CD4-positive, alpha-beta T cell treated with Interleukin-21 for 1 hour (primary cell): ENCODE measurements around the gene HPGDS.
"Not testable (repeated sequence)": the region's sequence is repeated elsewhere in the genome, so short reads cannot be mapped to it uniquely, and the experiment has no call there.

Source experiments
- DNase-seq: peaks from one replicate; pipeline ENCODE4 v3.0.0-alpha.2; 2020

The HPGDS gene

DNA sequence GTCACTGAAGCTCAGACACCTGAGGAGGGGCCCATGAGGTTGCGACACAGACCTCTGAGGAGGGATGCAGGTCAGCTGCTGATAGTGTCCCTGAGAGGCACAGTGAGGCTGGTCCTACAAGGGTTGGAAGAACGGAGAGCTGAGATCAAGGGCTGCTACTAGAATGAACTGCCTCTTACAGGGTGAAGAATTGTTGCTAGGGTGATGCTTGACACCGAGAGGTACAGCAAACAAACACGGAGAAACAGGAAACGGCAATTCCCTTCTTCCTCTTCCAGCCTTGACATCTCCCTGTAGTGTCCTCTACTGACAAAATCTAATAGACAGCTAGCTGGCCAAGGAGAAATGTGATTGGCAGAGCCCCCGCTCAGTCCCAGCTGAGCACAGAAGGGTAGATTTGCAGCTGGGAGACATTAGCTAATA is 11.8 kb upstream of the HPGDS start:
- no peak for DNase-seq

- no peak for DNase-seq
These were observed 10.4 kb upstream of the HPGDS start for GRCh38 chr4:94352996-94353395.

GRCh38 chr4:94352163-94352562 is 9.5 kb upstream of the HPGDS start:
- DNase-seq = no peak

DNA sequence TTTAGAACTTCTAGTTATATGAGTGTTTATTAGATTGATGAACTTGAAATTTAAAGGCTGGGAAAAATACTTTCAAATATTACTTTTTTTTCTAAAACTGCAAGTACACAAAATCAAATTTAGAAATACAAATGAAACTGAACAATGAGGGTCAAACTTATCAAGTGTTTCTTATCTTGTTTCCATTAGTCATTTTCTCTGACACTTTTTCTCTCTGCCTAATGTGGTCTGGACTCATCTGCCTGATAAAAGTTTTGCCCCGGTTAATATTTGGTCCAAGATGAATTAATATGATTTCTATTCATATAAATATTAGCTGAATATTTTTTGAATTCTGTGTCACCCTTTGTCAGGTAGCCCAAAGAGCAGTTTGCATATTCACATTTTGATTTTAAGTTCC is 8.7 kb upstream of the HPGDS start:
- DNase-seq = no peak

- DNase-seq = no peak
These were observed 7.5 kb upstream of the HPGDS start for GRCh38 chr4:94350095-94350494.

DNA sequence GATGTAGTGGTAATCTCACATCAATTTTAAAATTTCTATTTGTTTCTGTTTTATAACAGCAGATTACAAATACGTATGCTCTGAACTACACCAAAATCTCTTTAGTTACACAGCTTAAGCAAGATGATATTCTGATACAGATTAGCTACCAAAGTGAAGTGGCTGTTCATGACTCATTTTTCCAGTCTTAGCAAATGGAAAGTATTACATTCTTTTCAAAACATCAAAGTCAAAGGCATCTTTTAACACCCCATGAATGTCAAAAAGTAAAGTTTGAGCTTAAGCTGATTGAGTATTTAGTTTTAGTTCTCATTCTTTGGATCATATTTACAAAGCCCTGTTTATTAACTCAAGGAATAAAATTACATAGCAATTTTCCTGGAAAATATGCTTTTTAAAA is 6.6 kb upstream of the HPGDS start:
- no peak for DNase-seq

- DNase-seq = no peak
These were observed 6.0 kb upstream of the HPGDS start for GRCh38 chr4:94348666-94349065.

- DNase-seq = no peak
These were observed 3.9 kb upstream of the HPGDS start for GRCh38 chr4:94346541-94346940.

DNA sequence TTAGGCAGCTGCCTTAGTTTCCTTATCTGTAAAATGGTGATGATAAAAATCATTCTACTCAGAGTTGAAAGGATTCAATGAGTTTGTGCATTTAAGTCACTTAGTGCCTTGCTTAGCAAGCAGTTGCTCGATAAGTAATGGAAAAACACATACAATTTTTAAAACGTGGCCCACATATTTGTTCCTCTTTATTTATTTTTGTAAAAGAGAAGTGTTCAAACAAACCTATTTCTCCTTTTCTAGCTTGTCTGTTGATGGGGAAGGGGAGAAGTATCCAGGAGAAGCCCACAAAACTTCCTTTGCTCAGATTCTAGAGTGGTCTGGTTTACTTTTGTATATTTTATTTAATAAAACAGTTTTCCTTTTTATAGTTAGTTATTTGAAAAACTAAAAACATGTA is 3.3 kb upstream of the HPGDS start:
- no peak for DNase-seq

DNA sequence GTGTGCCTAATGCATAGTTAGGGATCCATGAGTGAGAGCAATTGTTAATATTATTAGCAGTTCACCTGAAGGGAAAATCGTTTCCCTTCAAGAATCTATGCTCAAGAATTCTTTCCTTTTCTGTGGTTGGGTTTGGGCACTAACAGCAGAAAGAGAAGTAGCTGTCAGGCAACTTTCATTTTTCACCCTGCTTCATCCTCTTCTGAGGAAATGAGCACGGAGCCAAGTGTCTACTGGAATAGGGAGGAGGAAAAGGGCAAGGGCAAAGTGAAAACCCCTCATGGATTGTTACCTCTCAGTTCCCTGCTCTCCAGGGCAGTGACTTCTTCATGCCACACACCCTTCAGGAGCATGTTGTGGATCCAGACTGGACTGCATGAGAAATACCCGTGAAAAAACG is 2.6 kb upstream of the HPGDS start:
- DNase-seq = no peak

DNA sequence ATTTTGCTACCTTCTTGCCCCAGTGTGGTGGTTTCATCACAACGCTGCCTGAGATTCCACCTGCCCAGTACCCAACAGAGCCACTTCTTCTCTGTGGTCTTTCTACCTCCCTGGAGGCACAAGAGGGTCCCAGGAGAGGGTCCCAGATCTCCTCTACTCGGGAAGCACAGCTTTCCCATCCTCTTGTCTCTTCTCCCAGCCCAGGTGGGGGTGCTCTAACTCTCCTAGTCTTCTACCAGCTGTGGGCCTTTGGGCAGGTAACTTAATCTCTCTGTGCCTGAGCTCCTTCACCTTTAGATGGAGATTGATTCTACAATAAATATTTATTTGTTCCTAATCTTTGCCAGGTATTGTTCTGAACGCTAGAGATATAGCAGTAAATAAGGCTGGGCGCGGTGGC is 1.8 kb upstream of the HPGDS start:
- DNase-seq = no peak

- DNase-seq = no peak
These were observed 910 bp downstream of the HPGDS start for GRCh38 chr4:94341481-94342370.

DNA sequence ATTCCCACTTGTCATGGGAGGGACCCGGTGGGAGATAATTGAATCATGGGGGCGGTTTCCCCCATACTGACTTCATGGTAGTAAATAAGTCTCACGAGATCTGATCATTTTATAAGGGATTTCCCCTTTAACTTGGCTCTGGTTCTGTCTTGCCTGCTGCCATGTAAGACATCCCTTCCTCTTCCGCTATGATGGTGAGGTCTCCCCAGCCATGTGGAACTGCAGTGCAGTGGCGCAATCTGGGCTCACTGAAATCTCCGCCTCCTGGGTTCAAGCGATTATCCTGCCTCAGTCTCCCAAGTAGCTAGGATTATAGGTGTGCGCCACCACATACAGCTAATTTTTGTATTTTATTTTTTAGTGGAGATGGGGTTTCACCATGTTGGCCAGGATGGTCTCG is 2.9 kb downstream of the HPGDS start:
- DNase-seq = peak; percentile 29

GRCh38 chr4:94338681-94339351 is 3.8 kb downstream of the HPGDS start:
- peak; percentile 6 for DNase-seq

GRCh38 chr4:94336791-94337190 is 5.8 kb downstream of the HPGDS start:
- DNase-seq = not testable (repeated sequence)

- DNase-seq = no peak
These were observed 6.3 kb downstream of the HPGDS start for GRCh38 chr4:94336303-94336702.

DNA sequence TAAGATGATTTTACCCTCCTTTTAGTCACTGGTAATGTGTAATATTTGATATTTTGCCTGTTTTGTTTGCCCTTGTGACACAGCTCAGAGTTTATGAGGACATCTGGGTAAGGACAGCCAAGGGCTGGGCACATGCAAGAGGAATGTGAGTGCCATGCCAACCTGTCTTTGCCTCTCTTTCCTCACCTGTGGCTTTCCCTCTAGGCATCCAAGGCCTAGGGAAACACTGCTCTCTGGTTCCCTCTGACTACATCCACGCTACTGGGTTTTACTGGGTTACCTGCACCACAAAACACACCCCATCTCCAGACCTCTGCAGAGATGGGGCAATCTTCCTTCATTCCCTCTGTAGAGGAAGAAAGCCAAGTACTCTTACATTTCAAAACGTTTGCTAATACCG is 7.7 kb downstream of the HPGDS start:
- no peak for DNase-seq

DNA sequence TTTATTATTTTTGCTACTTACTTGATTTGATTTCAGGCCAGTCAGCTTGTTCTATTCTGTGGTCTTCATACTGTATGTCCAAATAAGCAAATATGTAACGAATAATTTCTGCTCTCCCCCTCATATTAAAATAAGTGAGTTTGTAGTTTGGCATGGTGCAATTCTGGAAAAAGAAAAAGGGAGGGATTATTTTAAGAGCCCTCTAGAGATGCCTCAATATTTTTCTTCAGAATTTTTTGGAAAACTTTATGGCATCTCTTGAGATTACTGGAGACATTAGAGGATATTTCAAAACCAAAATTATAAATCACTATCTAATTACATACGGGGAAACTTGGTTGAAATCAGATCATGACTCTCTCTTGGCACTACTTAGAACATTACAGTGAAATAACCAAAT is 8.2 kb downstream of the HPGDS start:
- DNase-seq = no peak

GRCh38 chr4:94333866-94334265 is 8.8 kb downstream of the HPGDS start:
- no peak for DNase-seq

GRCh38 chr4:94332983-94333590 is 9.5 kb downstream of the HPGDS start:
- DNase-seq = no peak

DNA sequence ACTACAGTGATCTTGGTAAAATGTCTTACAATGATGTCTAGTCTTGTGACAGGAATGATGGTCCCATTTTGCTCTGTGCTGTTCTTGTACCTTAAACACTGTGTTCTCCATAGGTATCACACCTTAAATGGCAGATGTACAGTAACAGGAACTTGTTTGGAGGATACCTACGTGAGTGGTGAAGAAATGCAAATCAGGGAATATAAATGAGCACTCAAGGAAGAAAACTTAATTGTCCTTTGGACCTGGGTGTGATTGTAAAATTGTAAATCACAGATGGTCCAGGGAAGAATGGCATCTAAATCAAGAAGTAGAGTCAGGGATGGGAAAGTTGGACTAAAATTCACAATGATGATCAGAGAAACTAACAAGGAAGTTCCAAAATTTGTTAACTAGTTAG is 12.7 kb downstream of the HPGDS start:
- no peak for DNase-seq

DNA sequence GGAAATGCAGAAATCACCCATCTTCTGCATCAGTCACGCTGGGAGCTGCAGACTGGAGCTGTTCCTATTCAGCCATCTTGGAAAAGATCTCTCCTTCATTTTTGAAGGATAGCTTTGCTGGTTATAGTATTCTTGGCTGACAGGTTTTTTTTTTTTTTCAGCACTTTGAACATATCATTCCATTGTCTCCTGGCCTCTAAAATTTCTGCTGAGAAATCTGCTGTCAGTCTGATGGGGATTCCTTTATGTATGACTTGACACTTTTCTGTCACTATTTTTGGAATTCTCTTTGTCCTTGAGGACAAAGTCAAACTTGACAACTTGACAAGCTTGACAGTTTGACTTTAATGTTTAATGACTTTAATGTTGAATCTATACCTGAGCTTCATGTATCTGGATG is 16.8 kb downstream of the HPGDS start:
- no peak for DNase-seq

DNA sequence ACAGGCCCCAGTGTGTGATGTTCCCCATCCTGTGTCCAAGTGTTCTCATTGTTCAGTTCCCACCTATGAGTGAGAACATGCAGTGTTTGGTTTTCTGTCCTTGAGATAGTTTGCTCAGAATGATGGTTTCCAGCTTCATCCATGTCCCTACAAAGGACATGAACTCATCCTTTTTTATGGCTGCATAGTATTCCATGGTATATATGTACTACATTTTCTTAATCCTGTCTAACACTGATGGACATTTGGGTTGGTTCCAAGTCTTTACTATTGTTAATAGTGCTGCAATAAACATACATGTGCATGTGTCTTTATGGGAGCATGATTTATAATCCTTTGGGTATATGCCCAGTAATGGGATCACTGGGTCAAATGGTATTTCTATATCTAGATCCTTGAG is 22.7 kb downstream of the HPGDS start:
- not testable (repeated sequence) for DNase-seq

- DNase-seq = no peak
These were observed 35.3 kb downstream of the HPGDS start for GRCh38 chr4:94307231-94307871.
